HG02759 (cell line): ENCODE measurements around the gene PACC1.
A peak's percentile ranks its signal among the peaks of the same experiment; 100 is the strongest.
"Not testable (repeated sequence)": the region's sequence is repeated elsewhere in the genome, so short reads cannot be mapped to it uniquely, and the experiment has no call there.

Experiments
- ATAC-seq: cut with Tn5 transposase; IDR thresholded peaks from one replicate; pipeline ENCODE4 v1.9.1; 2021; ENCODE audit warnings: mild to moderate bottlenecking, moderate library complexity; ENCODE audit not compliant: unreplicated experiment

The PACC1 gene

DNA sequence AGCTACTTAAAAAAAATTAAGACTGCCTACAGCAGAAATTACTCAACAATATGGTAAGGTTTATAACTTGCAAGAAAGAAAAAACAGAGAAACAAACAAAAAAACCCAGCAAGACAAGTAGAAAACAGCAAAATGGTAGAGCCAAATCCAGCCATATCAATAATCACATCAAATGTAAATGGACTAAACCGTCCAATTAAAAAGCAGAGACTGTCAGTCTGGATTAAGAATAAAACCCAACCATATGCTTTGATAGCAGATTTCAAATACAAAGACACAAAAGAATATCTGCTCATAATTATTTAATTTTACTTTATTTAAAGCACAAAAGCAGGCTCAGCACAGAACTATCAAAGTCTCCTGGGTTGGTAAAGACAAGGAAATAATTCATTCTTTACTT, 17.5 kb downstream of the PACC1 start:
- ATAC-seq = no peak

DNA sequence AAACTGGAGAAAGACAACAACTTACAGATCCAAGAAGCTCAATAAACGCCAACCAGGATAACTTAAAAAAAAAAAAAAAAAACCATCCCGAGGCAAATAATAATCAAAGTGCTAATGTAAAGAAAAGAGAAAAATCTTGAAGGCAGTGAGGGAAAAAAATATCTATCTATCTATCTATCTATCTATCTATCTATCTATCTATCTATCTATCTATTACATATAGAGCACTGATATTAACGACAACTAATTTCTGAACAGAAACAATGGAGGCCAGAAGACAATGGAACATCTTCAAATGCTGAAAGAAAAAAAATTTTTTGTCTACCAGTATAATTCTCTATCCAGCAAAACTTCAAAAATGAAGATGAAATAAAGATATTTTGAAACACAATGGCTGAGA, 18.0 kb downstream of the PACC1 start:
- ATAC-seq = no peak

DNA sequence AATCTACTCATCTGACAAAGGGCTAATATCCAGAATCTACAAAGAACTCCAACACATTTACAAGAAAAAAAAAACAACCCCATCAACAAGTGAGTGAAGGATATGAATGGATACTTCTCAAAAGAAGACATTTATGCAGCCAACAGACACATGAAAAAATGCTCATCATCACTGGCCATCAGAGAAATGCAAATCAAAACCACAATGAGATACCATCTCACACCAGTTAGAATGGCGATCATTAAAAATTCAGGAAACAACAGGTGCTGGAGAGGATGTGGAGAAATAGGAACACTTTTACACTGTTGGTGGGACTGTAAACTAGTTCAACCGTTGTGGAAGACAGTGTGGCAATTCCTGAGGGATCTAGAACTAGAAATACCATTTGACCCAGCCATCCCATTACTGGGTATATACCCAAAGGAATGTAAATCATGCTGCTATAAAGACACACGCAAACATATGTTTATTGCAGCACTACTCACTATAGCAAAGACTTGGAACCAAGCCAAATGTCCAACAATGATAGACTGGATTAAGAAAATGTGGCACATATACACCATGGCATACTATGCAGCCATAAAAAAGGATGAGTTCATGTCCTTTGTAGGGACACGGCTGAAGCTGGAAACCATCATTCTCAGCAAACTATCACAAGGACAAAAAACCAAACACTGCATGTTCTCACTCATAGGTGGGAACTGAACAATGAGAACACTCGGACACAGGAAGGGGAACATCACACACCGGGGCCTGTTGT, 18.8 kb downstream of the PACC1 start:
- ATAC-seq = not testable (repeated sequence)

DNA sequence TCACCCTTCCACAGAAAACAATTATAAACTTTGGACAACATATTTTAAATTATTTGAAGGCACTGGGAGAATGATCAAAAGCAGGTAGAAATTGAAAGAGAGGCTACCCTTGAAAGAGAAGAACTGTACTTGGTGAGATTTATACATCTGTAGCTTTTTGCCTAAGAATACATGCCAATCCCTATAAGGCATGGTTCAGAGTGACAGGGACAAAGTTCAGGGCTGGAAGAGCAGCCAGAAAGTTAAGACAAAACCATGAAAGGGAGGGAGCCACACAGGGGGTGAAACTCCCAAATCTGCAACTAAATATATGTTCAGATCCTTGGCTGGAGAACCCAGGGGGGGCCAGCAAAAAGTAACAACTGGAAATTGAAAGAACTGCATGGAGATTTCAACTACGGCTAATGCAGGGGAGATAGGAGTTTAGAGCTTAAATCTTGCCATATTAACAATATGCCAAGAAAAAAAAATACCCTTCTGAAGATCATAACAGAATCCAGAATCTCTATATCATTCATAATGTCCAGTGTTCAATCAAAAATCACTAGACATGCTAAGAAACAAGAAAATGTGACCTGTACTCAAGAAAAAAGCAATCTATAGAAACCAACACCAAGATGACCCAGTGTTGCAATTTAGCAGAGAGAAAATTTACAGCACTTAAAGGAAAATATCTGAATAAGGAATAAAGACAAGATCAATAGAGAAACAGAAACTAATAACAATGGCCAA, 25.5 kb downstream of the PACC1 start:
- ATAC-seq = no peak

GRCh38 chr1:212386029-212386428, 28.7 kb downstream of the PACC1 start:
- no peak for ATAC-seq

- no peak for ATAC-seq
These were observed 33.2 kb downstream of the PACC1 start for GRCh38 chr1:212381397-212382035.

GRCh38 chr1:212379366-212379765, 35.3 kb downstream of the PACC1 start:
- ATAC-seq = no peak

DNA sequence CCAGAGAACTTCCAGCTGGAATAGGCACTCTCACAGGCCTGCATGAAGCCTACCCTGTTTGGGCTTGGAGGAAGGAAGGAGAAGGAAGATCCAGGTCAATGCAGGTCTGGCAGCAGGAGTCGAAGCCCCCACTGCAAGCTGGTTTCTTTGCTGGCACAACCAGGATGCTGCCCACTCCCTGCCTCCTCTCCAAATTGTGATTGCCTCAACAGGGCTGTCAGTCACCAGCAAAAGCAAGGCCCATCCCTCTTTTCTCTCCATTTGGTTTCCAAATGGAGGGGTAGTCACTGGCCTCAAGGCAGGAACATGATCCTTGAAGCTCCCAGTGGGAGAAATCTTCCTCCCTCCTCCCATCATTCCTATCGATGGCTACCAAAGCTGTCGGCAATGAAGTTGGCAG, 37.0 kb downstream of the PACC1 start:
- no peak for ATAC-seq

DNA sequence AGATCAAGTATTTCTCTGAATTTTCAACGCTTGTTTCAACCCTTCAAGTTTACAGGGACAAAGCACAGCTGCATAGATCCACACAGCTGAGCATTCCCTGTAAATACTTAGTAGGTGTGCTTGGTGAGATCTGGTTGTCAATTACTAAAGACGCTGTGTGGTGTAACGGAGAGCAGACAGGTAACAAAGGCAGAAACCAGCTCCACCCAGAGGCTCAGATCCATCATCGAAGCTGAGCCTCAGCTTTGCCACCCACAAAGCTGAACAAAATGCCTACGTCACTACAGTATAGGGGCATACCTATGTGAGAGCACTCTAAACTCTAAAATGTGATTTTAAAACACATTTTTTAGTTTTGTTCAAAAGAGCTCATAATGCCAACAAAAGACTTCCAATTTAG, 38.7 kb downstream of the PACC1 start:
- no peak for ATAC-seq

- peak; percentile 88 for ATAC-seq
These were observed 46.6 kb downstream of the PACC1 start for GRCh38 chr1:212368073-212368484.

- peak; percentile 28 for ATAC-seq
These were observed 47.1 kb downstream of the PACC1 start for GRCh38 chr1:212367474-212368072.

DNA sequence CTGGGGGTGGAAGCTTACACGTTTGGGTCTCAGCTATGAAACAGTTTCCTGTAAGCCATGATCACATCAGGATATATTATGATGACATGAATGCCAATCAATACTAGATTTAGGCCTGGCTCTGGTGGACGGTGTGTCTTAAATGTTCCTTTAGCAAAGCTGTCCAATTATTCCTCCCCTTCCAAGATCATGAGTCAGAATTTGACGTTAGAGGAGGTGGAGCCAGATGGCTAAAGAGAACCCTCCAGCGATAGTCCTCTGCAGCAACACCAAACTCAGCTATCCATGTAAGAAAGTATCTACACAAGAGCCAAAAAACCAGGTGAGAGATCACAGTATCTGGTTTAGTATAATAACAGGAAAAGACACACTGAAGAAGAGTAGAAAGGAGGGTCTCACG, 47.8 kb downstream of the PACC1 start:
- no peak for ATAC-seq

GRCh38 chr1:212364985-212365384, 49.7 kb downstream of the PACC1 start:
- no peak for ATAC-seq

DNA sequence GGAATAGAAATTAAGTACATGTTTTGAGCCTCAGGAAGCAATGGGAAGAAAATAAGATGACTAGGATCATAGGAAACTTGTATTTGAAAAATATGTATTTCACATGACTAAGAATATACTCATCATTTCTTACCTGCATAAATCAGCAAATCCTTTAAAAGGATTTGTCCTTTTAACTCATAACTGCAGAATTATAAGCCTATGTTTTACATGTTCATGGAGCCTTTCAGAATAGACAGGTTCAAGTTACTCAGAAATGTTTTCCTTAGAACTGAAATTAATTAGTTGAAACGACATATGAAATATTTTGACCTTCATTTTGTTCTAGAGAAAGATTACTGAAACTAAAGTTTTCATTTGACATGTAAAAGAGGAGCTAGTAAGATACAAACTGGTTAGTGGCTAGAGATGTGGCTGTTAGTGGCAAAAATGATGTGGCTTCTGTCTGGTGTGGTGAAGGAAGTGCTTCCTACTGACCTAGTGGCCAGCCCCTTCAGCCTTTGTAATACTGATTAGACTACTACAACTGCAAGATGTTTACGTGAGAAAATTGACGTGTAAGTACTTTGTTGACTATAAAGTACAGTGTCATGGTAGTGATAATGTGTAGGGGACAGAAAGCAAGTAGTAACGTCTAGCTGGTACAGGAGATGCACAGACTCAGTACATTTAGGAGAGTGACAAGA, 54.7 kb downstream of the PACC1 start:
- ATAC-seq = no peak

DNA sequence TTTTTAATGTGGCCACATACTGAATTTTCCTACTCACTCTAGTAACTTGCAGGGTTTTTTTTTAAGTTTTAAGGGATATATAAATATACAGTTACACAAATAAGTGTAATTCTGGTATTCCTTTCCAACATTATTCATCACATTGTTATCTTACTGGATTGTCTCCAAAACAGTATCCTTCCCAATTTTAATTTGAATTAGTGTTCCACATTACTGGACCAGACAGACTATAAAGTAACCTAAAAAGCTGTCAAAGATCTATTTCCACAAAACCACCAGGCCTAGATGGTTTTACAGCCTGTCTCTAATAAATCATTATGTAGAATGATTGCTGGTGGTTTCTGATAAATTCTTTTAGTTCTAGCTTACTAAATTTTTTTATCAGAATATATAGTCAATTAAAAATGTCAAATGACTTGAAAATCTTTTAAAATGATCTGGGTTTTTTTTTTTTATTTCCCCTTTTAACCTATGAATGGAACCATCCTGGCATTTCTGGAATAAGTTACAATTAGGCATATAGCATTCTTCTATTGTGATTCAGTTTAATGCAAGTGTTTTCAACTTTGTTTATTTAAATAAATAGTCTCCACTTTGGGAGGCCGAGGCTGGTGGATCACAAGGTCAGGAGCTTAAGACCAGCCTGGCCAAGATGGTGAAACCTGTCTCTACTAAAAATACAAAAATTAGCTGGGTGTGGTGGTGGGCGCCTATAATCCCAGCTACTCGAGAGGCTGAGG, 59.3 kb downstream of the PACC1 start:
- ATAC-seq = no peak

GRCh38 chr1:212354464-212354863, 60.2 kb downstream of the PACC1 start:
- ATAC-seq = no peak

DNA sequence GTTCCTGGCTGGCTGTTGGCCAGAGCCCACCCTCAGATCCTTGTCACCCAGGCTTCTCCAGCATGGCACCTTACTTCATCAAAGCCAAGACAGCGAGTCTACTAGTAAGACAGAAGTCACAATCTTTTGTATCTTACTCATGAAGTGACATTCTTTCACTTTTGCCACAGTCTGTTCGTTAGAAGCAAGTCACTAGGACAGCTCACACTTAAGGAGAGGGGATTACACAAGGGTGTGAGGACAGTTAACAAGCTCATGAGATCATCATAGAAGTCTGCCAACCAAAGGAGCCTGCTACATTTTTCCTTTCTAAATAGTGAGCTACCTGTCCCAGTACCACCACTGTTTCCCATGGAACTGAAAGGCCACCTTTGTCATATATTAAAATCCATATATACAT, 61.5 kb downstream of the PACC1 start:
- ATAC-seq = no peak

DNA sequence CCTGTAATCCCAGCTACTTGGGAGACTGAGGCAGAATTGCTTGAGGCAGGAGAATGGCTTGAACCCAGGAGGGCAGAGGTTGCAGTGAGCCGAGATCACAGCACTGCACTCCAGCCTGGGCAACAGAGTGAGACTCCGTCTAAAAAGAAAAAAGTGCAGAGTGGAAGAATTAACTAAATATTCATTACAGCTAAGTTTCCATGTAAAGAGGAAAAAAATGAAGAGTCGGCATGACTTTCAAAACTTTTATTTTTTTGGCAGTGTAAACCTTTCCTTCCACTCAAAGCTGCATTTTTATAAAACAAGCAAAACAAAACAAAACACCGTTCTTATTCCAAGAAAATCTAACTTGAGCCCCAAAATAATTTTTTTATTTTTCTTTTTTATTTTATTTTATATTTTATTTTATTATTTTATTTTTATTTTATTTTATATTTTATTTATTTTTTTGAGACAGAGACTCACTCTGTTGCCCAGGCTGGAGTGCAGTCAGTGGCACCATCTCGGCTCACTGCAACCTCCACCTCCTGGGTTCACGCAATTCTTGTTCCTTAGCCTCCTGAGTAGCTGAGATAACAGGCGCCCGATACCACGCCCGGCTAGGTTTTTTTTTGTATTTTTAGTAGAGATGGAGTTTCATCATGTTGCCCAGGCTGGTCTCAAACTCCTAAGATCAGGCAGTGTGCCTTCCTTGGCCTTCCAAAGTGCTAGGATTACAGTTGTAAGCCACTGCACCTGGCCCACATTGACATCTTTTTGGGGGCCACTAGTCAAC, 62.9 kb downstream of the PACC1 start:
- no peak for ATAC-seq

GRCh38 chr1:212346601-212347000, 68.1 kb downstream of the PACC1 start:
- no peak for ATAC-seq

GRCh38 chr1:212344905-212345304, 69.8 kb downstream of the PACC1 start:
- ATAC-seq = no peak
